HG02852 (cell line): ENCODE measurements around the gene INPPL1.
"Not testable (repeated sequence)": the region's sequence is repeated elsewhere in the genome, so short reads cannot be mapped to it uniquely, and the experiment has no call there.

Experiments
- ATAC-seq: cut with Tn5 transposase; IDR thresholded peaks from one replicate; pipeline ENCODE4 v1.9.1; 2021; ENCODE audit warnings: mild to moderate bottlenecking, moderate library complexity; ENCODE audit not compliant: unreplicated experiment

The INPPL1 gene

GRCh38 chr11:72243173-72244059, 18.8 kb downstream of the INPPL1 start:
- no peak for ATAC-seq

- no peak for ATAC-seq
Measured at GRCh38 chr11:72244060-72244360, 19.4 kb downstream of the INPPL1 start, which contains the start of gene PHOX2A. PHOX2A (minus strand) TSS chr11:72244176; CDS start chr11:72244004, 172 bp downstream.

- no peak for ATAC-seq
Measured at GRCh38 chr11:72244361-72245262, 20.0 kb downstream of the INPPL1 start.

- ATAC-seq: no peak
Measured at GRCh38 chr11:72245263-72245816, 20.8 kb downstream of the INPPL1 start.

- no peak for ATAC-seq
Measured at GRCh38 chr11:72247584-72247983, 23.0 kb downstream of the INPPL1 start.

- no peak for ATAC-seq
Measured at GRCh38 chr11:72249961-72250360, 25.4 kb downstream of the INPPL1 start.

- no peak for ATAC-seq
Measured at GRCh38 chr11:72250661-72251464, 26.3 kb downstream of the INPPL1 start.

- no peak for ATAC-seq
Measured at GRCh38 chr11:72251614-72252013, 27.0 kb downstream of the INPPL1 start.

GRCh38 chr11:72253392-72253791, 28.8 kb downstream of the INPPL1 start:
- ATAC-seq: no peak

GRCh38 chr11:72254299-72254993, 29.9 kb downstream of the INPPL1 start:
- no peak for ATAC-seq

GRCh38 chr11:72257570-72257969, 33.0 kb downstream of the INPPL1 start:
- no peak for ATAC-seq

- ATAC-seq: no peak
Measured at GRCh38 chr11:72259490-72259889, 34.9 kb downstream of the INPPL1 start.

GRCh38 chr11:72260574-72260973, 36.0 kb downstream of the INPPL1 start:
- no peak for ATAC-seq

GRCh38 chr11:72263361-72263760, 38.8 kb downstream of the INPPL1 start:
- no peak for ATAC-seq

- ATAC-seq: no peak
Measured at GRCh38 chr11:72265951-72266350, 41.4 kb downstream of the INPPL1 start.

- ATAC-seq: not testable (repeated sequence)
Measured at GRCh38 chr11:72266960-72267359, 42.4 kb downstream of the INPPL1 start.

- no peak for ATAC-seq
Measured at GRCh38 chr11:72267956-72268617, 43.5 kb downstream of the INPPL1 start.

- ATAC-seq: no peak
Measured at GRCh38 chr11:72271980-72272379, 47.4 kb downstream of the INPPL1 start.

- no peak for ATAC-seq
Measured at GRCh38 chr11:72274435-72274834, 49.9 kb downstream of the INPPL1 start.

- ATAC-seq: no peak
Measured at GRCh38 chr11:72278905-72279304, 54.3 kb downstream of the INPPL1 start.
